Stimulated activated CD4-positive, alpha-beta T cell treated with anti-CD3 and anti-CD28 coated beads, TNF-alpha, amount 100 ng/mL, for 1 hour (primary cell): ENCODE results near the gene KCNK4.

Experiments used
- DNase-seq, 3 donors: peaks; one replicate each; pipeline ENCODE4 v3.0.0-alpha.2; 2020; ENCODE audit warnings: low read depth in 3 of 3, low spot score in 1 of 3

KCNK4 gene

DNA sequence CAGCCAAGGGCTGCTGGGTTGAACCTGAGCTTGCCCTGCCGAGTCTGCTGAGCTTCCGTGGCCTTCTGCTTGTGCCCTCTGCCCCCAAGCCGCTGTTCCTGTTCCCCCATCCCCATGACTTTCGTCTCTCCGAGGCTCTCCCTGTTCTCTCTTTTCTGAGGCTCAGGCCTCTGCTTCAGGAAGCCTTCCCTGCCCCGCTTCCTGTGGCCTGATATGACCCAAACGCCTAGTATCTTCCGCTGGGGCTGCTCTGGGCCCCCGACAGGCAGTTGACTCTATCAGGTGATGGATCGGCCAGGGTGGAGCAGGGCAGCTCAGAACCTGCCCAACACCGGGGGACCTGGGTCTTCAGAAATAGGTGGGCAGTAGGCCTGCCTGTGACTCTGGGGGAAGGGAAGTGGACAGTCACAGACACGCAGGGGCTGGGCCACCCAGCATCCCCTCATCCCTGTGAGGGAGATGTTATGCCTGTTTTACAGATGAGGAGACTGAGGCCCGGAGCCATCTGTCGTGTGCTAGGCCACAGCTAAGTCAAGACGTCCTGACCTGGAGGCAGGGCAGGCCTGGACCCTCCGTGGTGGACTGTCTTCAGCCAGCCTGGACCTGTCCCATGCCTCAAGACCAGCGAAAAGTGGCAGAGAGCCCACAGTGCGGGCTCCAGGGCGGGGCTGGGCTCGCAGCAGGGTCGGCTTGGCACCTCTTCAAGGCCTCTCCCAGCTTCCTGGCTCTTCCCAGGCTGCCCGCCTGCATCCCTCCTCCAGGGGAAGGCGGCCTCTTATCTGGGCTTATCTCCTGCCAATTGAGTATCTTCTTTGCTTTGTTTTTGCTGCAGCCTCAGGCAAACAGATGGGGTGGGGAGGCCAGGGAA lies 22.8 kb upstream of the KCNK4 start:
- no peak for DNase-seq

- DNase-seq: peak in 1 of 3 donors; percentile 35
Measured at GRCh38 chr11:64268893-64269539, 22.1 kb upstream of the KCNK4 start.

DNA sequence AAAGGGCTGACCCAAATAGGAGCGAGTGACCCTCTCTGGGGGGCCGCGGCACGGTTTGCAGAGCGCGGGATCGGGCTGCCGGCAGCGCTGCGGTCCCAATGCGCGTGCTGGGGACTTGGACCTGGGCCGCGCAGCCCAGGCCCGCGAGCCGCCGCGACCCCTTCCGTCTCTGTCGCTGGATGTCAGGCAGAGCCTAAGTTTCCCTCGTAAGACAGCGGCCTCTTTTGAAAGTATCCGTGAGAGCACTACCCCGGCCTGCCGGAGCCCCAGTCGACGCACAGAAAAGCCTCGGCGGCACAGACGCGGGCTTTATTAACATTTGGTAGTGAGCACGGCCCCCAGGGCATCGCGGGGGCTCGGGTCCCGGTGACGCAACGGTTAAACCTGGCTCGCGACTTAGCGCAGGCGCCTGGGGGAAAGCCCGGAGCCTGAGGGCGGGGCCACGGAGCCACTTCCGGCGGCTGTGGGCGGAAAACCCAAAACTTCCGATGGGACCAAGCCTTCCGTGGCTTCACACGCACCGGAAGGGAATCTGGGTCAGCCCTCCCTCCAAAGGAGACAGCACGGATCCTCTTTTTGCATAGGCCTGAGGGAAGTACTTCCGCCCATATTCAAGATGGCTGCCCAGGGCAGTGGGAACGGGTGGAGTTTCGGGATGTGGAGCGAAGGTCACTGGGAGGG lies 21.4 kb upstream of the KCNK4 start:
- peak; percentile 93 to 96 (median 95) for DNase-seq

- DNase-seq: no peak
Measured at GRCh38 chr11:64275031-64275800, 15.9 kb upstream of the KCNK4 start.

DNA sequence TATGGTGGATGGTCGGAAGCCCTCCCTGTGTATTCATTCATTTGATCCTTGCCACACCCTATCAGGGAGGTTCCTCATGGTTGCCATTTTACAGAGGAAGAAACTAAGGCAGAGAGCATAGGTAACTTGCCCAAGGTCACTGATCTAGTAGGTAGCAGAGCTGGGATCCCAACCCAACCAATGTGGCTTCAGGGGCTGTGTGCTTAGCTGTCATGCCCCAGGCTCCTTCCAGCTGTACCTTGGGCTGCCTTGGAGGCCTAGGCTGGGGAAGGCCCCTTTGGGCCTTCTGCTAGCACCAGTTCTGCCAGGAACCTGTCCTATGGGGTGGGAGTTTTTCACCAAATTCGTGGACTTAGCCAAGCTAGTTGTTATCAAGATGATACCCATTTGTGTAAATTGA lies 15.3 kb upstream of the KCNK4 start:
- DNase-seq: no peak

DNA sequence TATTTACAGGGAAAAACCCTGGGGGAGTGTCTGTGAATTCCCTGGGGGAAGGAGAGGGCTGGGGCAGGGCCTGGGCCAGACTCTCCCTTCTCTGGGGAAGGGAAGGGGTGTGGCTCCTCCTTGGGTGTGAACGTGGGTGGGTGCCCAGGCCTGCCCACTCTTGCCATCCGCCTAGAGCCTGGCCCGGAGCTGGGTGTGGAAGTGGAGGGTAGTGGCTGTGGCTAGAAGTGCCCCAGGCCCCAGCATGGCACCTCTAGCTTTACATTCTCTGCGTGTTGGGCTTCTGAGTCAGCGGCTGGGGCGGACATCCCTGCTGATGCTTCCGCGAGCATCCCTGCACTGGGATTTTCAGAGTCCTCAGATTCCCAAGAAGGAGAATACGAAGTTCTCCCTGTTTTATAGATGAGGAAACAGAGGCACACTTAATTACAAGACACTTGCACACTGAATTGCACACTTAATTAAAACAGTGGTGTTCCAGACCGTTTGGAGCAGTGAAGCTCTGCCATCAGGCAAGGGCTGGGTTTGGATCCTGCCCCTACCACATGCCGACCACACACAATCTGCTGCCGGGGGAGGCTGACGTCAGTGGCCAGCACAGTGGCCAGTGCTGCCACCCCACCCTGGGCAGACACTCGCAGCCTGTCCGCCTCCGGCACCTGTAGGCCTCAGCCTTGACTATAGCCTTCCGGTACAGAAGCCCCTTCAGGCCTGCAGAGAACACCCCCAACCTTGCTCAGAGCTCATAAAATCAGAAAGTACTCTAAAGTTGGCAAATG lies 14.3 kb upstream of the KCNK4 start:
- no peak for DNase-seq

GRCh38 chr11:64278576-64279190 lies 12.4 kb upstream of the KCNK4 start:
- DNase-seq: no peak

DNA sequence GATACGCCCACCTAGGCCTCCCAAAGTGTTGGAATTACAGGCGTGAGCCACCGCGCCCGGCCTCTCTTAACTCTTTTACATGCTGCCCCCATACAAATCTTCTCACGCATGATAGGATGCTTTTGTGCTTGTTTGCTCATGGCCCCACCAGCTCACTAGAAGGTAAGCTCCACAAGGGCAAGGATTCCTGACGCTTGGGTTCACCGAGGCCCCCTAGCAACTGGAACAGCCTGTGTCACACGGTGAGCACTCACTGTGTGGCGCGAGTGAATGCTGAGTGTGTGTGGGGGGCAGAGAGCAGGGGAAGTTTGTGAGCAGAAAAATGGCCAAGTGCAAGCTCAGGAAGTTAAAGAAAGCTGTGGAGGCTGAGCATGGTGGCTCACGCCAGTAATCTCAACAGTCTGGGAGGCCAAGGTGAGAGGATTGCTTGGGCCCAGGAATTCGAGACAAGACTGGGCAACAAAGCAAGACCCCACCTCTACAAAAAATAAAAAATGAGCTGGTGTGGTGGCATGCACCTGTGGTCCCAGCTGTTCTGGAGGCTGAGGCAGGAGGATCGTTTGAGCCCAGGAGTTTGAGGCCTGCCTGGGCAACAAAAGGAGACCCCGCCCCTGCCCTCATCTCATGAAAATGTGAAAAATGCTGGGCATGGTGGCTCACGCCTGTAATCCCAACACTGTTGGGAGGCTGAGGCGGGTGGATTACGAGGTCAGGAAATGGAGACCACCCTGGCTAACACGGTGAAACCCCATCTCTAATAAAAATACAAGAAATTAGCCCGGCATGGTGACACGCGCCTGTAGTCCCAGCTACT lies 8.9 kb upstream of the KCNK4 start:
- DNase-seq: no peak

- DNase-seq: no peak
Measured at GRCh38 chr11:64283092-64283491, 8.0 kb upstream of the KCNK4 start.

- DNase-seq: peak; percentile 82 to 91 (median 85)
Measured at GRCh38 chr11:64284048-64284961, 6.8 kb upstream of the KCNK4 start, which contains the start of gene BAD. BAD (minus strand) TSS chr11:64284665; CDS start chr11:64284368, 297 bp downstream.

DNA sequence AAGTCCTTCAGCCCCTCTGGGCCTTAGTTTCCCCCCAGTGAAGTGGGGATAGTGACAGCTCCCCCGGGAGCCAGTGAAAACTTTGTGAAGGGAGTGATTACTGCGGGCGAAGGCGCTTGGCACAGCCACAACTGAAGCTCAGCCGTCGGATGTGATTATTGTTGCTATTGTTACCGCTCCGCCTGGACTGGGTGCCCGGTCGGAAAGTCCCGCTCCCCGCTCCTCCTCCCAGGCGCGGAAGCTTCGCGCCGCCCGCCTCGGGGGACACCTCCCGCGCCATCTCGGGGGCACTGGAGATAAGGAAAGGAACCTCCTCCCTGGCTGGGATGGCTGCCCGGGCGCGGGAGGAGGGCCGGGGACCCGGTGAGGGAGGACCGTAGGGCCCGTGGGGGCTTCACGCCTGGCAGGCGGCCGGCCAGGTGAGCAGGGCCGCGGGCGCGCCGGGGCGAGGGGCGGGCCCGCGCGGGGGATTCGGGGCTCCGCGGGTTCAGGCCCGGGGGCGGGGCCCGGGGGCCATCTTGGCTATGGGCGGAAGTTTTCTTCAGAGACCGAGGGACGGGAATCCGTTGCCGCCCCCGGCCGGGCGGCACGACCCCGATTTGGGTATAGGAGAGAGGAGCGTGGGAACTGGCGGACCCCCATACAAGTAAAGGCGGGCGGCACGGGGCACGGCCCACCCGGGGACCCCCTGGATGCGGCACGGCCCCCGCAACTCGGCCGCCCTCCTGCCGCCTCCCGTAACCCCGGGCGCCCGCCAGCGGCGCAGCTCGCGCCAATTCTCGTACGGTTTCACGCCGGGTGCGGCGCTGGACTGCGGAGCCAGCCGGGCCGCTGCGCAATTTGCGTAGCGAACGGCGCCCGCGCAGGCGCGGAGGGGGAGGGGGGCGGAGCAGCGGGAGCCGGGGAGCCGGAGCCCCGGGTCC lies 5.9 kb upstream of the KCNK4 start, which contains the start of gene GPR137:
TSS of gene GPR137 (plus strand) at position 887 of the 923 bp plus-strand sequence. CDS start 677 bp downstream, outside the sequence.
- peak; percentile 75 to 96 (median 85) for DNase-seq

DNA sequence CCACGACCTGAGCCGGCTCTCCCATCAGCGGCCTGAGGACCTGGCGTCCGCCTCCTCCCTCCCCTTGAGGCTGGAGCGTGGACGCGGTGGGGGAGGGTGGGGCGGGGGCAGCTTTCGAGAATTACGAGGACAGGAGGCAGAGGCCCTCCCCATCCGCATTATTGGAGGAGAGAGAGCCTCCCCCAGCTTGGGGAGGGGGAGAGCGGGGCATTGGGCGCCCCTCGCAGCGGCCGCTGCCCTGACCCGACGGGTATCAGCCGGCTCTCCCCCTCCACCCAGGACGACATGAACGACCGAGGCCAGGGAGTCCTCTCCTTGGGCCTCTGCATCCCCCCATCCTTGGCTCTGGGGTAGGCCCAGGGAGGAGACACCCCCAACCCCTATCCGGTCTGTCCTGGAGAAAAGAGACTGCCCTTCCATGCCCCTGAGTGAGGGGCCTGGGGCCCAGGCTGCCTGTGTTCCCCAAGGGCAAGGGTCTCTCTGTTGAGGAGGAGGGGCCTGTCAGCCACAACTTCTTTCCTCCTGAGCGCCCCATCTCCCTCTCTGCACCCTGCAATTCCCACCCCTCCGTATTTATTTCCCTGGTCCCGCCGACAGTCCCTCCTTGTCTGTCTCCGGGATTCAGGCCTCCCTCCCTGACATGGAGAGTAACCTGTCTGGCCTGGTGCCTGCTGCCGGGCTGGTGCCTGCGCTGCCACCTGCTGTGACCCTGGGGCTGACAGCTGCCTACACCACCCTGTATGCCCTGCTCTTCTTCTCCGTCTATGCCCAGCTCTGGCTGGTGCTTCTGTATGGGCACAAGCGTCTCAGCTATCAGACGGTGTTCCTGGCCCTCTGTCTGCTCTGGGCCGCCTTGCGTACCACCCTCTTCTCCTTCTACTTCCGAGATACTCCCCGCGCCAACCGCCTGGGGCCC lies 5.0 kb upstream of the KCNK4 start:
- DNase-seq: no peak

DNA sequence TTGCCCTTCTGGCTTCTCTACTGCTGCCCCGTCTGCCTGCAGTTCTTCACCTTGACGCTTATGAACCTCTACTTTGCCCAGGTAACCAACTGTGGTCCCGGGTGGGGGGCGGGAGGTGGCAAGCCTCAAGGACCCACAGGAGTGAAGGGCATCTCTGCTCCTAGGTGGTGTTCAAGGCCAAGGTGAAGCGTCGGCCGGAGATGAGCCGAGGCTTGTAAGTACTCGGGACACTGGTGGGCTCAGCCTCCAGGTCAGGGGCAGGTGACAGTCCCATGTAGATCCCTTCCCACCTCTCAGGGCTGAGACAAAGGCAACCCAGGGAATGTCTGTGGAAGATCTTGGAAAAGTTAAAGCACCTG lies 4.3 kb upstream of the KCNK4 start:
- no peak for DNase-seq

DNA sequence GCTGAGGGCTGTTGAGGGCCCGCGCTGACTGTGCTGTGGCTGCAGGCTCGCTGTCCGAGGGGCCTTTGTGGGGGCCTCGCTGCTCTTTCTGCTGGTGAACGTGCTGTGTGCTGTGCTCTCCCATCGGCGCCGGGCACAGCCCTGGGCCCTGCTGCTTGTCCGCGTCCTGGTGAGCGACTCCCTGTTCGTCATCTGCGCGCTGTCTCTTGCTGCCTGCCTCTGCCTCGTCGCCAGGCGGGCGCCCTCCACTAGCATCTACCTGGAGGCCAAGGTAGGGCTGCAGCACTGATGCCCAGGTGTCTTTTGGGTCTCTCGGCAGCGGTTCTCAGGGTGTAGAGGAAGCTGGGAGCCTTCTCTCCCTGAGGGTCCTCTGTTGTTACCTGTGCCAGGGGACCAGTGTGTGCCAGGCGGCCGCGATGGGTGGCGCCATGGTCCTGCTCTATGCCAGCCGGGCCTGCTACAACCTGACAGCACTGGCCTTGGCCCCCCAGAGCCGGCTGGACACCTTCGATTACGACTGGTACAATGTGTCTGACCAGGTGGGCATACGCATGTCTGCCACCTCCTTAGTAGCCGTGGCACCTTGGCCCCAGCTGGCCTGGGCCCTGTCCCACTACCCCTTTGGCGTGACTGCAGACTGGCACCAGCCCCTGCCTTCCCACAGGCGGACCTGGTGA lies 3.3 kb upstream of the KCNK4 start:
- DNase-seq: no peak

DNA sequence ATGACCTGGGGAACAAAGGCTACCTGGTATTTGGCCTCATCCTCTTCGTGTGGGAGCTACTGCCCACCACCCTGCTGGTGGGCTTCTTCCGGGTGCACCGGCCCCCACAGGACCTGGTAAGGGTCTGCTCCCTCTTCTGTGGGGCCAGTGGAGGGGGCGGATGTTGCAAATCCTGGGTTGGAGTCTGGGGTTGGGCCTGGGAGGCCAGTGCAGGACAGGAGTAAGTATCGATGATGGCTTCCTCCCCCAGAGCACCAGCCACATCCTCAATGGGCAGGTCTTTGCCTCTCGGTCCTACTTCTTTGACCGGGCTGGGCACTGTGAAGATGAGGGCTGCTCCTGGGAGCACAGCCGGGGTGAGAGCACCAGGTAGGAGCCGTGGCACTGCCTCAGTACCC lies 2.8 kb upstream of the KCNK4 start:
- DNase-seq: no peak
